ENCODE results near the gene TRIOBP.

The TRIOBP gene

DNA sequence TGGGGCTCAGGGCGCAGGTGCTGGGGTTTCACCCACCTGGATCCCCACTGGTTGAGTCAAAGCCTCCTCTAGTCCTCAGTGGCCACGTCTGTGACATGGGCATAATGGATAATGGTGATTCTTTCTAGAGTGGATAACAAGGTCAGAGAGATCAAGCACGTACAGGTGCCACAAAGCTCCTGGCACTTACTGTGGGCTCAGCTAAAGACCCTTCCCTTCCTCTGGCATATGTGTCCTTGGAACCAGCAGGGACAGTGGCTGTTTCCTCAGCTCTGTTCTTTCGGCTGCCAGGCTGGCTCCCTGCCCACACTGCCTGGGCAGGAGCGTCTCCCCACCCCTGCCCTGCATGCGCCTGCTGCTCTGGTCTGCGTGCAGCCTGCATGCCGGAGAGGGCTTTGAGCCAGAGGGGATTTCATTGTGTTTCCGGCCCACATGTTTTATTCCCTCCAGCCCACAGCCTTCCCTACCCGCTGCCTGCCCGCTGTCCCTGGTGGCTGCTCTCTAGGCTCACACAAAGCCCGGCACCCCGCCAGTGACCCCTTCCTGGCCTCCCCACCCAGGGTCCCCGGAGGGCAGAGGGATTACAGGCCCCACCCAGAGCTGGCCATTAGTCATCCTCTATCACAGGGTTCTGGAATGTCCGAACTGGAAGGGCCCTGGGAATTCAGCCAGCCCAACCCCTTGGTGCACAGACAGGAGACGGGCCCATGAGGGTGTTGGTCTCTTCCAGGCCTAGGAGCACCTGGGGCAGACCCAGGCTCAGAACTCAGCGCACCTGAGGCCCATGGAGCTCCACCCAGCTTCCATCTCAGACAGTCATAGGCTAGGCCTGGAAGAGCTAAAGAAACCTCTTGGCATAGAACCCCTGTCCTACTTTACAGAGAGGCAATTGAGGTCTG lies 55.6 kb downstream of the TRIOBP start:
- no peak for DNase-seq

DNA sequence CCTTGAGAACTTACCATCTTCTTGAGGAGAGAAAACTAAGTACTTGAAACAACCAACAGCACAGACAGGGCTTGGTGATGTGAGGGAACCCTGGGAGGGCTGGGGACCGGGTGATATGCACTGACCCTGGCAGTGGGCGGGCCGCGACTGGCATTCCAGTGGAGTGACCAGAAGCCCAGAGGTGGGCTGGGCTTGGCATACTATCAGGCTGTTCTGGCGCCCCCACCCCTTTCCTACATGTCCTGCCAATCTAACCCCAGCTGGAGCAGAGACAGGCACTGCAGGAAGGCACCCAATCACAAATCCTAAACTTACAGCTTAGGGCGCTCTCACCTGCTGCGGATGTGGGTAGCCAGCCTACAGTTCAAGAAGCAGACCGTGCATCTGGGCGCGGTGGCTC lies 56.9 kb downstream of the TRIOBP start:
- DNase-seq: no peak

DNA sequence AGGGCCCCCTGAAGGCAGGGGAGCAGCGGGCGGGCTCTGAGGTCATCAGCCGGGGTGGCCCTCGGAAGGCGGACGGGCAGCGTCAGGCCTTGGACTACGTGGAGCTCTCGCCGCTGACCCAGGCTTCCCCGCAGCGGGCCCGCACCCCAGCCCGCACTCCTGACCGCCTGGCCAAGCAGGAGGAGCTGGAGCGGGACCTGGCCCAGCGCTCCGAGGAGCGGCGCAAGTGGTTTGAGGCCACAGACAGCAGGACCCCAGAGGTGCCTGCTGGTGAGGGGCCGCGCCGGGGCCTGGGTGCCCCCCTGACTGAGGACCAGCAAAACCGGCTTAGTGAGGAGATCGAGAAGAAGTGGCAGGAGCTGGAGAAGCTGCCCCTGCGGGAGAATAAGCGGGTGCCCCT lies 60.8 kb downstream of the TRIOBP start:
- no peak for DNase-seq

DNA sequence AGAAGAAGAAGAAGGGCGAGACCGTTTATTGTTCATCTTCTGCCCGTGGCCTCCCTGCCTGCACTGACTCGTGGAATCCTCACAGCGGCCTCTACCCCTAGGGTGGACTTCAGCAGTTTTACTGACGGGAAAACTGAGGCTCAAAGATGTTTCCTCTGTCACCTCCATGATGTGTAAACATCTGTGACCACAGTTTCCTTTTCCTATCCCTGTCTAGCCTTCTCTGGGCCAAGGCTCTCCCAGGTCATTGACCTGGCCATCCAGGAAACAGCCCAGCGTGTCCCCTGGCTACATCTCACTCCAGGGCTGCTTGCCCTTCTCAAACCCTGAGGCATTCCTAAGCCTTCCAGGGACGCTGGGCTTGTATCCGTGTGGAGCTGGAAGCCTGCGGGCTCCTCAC lies 61.8 kb downstream of the TRIOBP start:
- no peak for DNase-seq

DNA sequence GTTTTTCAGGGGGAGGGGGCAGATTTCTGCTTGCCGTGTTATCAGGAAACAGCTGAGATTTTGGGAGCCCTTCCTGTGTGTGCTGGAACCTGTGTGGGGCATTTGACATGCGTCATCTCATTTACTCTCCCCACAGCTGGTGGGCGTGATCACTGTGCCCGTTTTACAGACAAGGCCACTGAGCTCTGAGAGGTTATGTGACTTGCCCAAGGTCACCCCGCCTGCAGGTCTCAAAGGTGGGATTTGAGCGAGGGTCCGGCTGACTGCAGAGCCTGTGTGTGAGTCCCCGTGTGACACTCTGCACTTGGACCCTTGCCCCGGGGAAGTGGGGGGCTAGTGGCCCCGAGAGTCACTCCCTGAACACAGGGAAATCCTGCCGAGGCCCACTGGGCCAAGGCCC lies 62.4 kb downstream of the TRIOBP start:
- DNase-seq: no peak

DNA sequence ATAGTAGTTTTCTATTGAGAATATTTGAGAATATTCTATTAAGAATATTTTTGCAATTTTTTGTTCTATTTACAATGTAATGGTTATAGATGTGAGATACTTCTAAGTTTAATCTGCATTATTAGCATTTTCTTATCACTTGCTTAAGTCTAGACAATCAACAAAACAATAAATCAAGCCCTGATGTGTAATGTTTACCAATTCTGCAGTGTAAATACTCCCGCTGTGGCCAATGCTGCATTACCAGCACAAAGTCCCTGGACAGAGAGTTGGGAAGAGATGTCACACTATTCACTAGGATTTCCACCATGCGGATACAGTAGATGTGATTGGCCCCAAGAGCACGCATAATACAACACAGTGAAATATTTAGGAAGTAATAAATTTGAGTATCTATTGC lies 63.3 kb downstream of the TRIOBP start:
- no peak for DNase-seq

DNA sequence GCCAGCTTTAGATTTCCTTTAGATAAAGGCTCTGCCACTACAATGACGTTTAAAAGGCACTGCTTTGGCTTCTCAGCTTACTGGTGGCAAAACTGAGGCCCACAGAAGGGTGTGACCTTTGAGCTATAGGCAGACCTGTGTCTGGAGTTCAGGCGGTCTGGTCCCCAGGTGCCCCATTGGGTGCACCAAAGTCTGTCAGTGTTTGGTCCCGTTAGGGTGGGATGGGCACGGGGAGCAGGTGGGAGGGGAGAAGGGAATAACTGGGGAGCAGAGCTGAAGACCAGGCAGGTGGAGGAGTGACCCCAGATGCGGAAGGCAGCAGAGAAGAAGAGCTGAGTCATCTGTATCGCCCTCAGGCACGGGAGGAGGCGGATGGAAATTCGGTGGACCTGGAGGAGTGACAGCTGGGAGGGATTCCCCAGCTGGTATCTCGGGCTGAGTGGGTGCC lies 65.6 kb downstream of the TRIOBP start:
- DNase-seq: no peak

DNA sequence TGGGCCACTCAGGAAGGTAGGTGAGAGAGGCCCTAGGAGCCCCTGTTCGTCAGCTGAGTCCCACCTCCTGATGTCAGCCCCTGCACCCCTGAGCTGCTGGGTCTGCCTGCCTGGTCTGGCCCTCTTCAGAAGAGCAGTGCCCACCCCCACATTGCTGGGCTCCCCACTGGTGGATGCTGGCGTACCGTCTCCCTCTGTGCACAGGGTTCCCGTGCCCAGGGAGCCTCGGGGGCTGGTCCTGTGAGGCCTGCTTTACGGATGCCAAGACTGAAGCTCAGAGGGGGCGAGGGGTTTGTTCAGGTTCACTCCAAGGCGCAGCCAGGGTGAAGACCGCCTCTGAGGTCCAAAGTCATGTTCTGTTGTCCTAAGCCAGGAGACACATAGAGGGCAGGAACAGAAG lies 66.2 kb downstream of the TRIOBP start:
- DNase-seq: no peak

DNA sequence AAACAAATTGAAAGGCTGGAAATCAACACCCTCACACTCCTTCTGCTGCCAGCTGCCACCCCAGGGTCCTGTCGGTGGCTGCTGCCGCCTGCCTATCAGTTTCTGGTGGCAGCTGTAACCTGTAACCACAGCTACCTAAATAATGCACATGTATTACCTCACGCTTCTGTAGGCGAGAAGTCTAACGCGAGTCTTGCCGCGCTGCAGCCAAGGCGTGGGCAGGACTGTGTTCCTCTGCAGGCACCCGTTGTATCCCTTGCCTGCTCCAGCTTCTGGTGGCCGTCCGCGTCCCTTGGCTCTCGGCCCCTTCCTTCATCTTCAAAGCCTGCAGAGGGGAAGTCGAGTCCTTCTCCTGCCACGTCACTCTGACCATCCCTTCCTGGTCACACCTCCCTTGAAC lies 66.8 kb downstream of the TRIOBP start:
- DNase-seq: no peak

DNA sequence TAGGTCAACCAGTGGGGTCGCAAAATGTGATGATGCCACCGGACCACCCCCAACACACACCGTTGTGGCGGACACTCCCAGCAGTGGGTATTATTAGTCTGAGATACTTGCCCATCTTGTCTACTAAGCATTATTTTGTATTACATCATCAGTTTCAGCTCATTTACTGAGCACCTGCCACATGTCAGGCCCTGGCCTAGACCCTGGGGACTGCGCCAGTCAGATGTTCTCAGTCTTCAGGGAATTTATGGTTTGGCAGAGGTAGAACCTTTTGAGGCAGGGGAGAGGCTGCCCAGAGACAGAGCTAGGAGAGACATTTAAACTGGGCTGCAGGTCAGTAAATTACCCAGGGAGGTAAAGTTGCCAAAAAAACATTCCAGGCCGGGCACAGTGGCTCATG lies 67.8 kb downstream of the TRIOBP start:
- DNase-seq: no peak

DNA sequence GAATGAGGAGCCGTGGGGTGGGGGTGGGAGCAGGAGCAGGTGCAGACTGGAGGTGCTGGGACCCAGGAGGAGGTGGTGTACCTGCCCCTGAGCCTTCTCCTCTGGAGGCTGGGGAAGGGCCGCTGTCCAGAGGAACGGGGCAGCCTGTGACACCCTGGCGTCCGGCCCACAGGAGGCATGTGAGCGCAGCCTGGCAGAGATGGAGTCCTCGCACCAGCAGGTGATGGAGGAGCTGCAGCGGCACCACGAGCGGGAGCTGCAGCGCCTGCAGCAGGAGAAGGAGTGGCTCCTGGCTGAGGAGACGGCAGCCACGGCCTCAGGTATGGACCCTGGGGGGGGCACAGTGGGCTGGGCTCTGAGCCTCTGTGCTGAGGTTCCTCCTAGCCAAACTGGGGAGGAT lies 68.7 kb downstream of the TRIOBP start:
- no peak for DNase-seq

DNA sequence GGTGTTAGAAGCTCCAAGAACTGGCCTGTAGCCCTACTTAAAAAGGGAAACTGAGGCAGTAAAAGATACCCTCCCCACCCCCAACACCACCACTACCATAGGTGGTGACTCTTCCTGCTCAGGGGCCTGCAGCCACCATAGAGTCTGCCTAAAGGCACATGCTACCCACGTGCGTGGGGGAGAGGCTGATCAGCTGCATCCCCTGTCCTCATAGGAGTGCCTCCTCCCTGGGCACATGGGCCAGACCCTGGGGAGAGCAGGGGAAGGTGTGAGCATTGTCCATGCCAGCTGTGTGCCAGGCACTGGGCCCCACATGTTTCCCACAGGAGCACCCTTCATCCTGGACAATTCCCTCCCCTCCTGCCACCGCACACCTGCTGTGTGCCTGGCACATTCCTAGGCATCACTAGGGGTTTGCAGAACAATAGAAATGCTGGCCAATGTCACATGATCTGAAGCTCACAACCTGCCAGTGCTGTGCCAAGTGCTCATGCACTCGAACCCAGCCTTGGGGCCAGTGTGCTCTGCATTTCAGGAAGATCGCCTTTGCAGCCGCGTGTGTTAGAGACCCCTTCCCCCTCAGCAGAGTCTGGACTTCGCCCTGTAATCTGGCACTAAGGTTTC lies 69.2 kb downstream of the TRIOBP start:
- DNase-seq: no peak

DNA sequence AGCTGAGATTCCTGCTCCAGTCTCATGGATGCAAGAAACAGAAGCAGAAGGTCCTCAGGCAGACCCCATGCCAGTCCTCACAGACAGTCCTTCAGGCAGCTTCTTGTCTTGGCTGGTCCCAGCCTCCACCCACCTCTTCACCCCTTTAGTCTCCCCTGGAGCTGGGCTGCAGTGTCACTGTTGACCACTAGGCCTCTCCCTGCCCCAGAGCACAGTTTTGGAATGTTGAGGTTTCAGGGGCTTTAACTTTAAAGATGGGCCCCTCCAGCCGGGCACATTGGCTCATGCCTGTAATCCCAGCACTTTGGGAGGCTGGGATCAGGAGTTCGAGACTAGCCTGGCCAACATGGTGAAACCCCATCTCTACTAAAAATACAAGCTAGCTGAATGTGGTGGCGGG lies 71.4 kb downstream of the TRIOBP start:
- DNase-seq: no peak

DNA sequence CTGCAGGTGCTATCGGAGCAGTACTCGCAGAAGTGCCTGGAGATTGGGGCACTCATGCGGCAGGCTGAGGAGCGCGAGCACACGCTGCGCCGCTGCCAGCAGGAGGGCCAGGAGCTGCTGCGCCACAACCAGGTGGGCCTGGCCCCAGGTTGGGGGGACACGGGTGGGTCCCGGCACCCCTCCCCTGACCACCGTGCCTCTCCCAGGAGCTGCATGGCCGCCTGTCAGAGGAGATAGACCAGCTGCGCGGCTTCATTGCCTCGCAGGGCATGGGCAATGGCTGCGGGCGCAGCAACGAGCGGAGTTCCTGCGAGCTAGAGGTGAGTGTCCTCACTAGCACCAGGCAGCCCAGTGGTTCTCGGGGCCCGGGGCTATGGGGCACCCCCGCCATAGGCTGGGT lies 72.2 kb downstream of the TRIOBP start:
- DNase-seq: no peak

DNA sequence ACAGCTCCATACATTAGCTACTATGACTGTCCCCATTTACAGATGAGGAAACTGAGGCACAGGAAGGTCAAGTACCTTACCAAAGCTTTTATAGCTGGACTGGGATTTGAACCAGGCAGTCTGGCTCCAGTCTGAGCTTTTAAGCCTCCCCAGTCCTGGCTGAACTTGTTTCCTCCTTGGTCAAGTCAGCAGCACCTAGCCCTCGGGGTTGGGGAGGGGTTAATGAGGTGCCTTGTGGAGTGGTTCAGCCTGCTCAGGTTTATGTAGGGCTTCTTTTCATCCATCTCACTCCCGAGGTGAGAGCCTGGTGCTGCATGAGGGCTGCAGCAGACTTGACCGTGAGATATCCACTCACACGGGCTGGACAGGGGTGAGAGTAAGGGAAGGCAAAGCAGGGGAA lies 74.2 kb downstream of the TRIOBP start:
- no peak for DNase-seq

DNA sequence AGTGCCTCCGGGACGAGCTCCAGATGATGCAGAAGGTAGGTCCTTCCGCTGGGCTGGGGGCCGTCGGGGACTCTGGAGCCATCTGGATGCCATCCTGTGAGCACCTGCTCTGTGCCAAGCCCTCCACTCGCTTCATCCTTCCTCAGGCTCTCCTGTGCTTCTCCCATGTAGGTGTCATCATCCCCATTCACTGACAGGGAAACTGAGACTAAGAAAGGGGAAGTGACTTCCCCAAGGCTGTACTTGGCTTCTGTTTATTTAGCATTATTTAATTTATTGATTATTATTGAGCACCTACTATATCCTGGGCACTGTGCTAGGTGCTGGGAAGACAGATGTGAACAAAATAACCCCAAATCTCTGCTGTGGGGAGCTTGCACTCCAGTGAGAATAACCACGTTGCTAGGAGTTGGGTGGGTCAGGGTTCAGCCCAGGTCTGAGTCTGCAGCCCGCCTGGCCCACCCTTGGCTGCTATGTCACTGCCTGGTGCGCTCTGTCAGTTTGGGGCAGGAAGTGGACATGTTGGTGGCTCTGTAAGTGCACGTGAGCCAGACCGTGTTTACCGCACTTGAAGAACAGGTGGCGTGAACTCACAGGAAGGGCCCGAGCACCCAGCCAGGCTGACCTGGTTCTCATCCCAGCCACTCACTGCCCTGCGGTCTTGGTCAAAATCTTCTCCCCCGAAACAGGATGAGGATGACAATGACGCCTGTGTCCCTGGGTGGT lies 75.0 kb downstream of the TRIOBP start:
- DNase-seq: no peak

DNA sequence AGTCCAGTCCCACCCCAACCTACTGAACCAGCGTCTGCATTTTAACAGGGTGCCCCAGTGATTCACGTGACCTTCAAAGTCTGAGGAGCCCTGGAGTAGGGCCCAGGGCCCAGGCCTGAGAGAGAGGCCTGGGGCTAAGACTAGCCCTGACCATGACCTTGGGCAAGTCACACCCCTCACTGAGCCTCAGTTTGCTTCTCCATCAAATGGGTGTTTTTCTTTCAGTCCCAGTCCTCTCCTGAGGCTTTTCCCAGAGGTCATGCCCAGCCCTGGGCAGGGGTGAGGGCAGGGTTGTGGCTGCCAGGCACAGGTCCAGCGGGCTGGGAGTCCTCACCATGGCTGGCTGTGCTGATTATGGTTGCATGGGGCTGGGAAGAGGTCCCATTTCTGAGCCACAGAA lies 77.9 kb downstream of the TRIOBP start:
- DNase-seq: no peak

DNA sequence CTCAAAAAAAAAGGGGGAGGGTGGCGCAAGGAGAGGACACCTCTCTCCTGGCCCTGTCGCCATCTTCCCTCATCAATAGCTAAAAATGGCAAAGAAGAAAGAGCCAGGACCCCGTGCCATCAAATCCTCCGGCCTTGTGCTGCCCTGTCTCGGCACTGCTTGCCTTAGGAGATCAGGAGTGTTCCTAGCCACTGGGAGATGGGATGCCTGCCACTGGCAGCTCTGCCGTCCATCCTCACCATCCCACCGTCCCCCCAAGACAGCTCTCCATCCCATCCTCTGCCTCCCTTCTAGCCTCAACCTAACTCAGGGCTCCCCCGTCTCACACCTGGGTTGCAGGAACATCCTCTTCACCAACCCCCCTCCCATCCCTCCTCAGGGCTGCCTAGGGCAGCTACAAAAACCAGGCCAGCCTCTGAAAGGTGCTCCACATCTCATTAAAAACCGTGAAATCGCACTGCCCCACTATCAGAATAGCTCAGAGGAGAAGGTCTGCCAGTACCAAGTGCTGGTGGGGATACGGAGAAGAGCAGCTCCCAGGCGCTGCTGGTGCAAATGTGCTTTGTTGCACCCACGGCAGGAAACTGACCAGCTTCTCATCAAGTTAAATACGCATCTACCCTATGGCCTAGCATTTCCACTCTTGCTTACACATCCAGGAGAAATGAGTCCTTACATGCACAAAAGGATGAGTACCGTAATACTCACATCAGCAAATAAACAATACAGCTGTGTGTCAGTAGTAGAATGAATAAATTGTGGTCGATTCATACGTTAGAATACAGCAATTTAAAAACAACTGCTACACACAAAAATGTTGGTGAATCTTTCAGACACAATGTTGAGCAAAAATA lies 79.2 kb downstream of the TRIOBP start:
- no peak for DNase-seq

DNA sequence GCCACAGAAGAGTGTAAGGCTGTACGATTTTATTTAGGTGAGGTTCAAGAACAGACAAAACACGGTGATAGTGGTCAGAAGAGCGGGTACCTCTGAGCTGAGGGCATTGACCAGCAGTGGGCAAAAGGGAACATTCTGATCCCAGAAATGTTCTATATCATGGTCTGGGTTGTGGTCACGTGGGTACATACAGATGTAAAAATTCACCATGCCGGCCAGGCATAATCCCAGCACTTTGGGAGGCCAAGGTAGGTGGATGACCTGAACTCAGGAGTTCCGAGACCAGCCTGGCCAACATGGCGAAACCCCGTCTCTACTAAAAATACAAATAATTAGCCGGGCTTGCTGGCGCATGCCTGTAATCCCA lies 79.8 kb downstream of the TRIOBP start:
- DNase-seq: no peak

DNA sequence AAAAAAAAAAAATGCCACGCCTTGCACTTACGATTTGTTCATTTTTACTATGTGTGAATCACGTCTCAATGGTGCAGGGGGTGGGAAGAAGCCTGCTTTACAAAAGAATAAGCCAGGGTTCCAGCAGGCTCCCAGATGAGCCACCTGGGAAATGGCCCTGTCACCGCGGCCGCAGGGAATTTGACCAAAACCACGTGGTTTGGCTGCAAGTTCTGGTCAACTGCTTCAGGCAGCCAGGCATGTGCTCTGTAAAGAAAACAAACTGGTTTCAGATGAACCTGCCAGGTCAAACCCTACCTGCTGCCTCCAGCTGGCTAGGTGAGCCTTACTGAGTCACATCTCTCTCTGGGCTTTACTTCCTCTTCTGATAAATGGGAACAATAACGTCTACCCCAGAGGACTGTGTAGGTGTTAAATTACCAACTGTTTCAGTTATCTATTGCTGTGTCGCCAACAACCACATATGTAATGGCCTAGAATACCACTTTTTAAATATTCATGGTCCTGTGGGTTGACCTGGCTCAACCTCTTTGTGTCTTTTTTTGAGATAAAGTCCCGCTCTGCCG lies 80.4 kb downstream of the TRIOBP start:
- DNase-seq: no peak

DNA sequence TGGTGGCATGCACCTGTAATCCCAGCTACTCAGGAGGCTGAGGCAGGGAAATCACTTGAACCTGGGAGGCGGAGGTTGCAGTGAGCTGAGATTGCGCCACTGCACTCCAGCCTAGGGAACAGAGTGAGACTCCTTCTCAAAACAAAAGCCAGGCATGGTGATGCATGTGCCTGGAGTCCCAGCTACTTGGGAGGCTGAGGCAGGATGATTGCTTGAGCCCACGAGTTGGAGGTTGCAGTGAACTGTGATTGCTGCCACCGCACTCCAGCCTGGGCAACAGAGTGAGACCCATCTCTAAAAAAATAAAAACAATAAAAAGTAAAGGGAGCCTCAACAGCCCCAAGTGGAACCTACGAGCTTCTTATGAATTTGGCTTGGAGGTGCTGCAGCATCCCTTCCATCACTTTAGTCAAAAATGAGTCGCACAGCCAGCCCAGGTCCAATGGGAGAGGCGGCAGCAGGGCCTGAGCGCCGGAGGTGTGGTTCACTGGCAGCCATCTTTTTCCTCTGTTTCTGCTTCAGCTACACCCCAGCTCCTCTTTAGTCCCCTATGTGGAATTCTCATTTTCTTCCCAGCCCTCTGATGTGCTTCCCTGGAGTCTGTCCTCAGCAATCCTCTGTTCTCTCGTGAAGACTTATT lies 81.6 kb downstream of the TRIOBP start:
- DNase-seq: no peak

DNA sequence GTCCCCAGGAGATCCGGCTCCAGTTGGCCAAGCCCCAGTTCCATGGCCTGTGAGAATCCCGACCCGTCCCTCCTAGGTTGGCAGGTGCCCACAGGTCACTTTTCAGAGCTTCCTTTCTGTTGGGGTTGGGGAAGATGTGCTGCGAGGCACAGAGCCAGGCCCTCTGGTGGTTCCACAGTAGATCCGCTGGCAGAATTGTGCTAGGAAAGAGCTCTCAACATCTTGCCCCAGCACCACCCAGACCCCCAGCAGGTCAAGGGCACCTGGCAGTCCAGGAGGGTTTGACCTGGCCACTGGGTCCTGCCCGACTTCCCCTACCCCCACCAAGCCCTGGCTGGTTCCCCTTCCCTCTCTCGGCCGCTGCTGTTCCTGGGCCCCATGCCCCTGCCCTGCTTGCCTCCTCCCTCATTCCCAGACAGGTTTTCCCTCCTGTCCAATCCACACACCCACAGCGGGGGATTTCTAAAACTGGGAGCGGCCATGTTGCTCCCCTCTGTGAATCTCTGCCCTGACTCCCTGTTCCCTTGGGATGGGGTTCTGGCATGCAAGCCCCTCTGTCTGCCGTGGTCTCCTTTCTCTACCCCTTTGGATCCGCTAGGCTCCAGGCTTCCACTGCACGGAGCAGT lies 84.7 kb downstream of the TRIOBP start:
- no peak for DNase-seq

Measured in activated CD4-positive, alpha-beta T cell treated with anti-CD3 and anti-CD28 coated beads, Interleukin-2, amount 50 U/mL, for 16 hours (primary cell).